GM21515 (cell line): ENCODE results near the gene DYNC1H1.
A peak's percentile ranks its signal among the peaks of the same experiment; 100 is the strongest.

Experiments
- ATAC-seq: cut with Tn5 transposase; IDR thresholded peaks from one replicate; pipeline ENCODE4 v1.9.1; 2021; ENCODE audit not compliant: unreplicated experiment

The DYNC1H1 gene

GRCh38 chr14:102086709-102086971, 122.3 kb downstream of the DYNC1H1 start:
- ATAC-seq = no peak

GRCh38 chr14:102086972-102087761, 122.8 kb downstream of the DYNC1H1 start, which contains the start of gene HSP90AA1:
Gene HSP90AA1, minus strand, starts transcription at chr14:102087044. Its CDS starts 666 bp downstream, at chr14:102086378.
- ATAC-seq = peak; percentile 69

GRCh38 chr14:102087762-102088011, 123.3 kb downstream of the DYNC1H1 start:
- ATAC-seq = no peak

- ATAC-seq = no peak
Measured at GRCh38 chr14:102088012-102088792, 123.8 kb downstream of the DYNC1H1 start.

- ATAC-seq = no peak
Measured at GRCh38 chr14:102089621-102090343, 125.4 kb downstream of the DYNC1H1 start.

- ATAC-seq = no peak
Measured at GRCh38 chr14:102090713-102091112, 126.3 kb downstream of the DYNC1H1 start.

GRCh38 chr14:102092806-102093205, 128.4 kb downstream of the DYNC1H1 start:
- no peak for ATAC-seq

- no peak for ATAC-seq
Measured at GRCh38 chr14:102094101-102094500, 129.7 kb downstream of the DYNC1H1 start.

- no peak for ATAC-seq
Measured at GRCh38 chr14:102095231-102095870, 131.0 kb downstream of the DYNC1H1 start.

GRCh38 chr14:102095871-102096568, 131.6 kb downstream of the DYNC1H1 start:
- no peak for ATAC-seq

GRCh38 chr14:102096569-102097188, 132.3 kb downstream of the DYNC1H1 start:
- no peak for ATAC-seq

- ATAC-seq = no peak
Measured at GRCh38 chr14:102097441-102098135, 133.2 kb downstream of the DYNC1H1 start.

GRCh38 chr14:102103062-102103695, 138.8 kb downstream of the DYNC1H1 start:
- ATAC-seq = no peak

GRCh38 chr14:102105369-102105768, 141.0 kb downstream of the DYNC1H1 start:
- ATAC-seq = no peak
